ENCODE data around the gene PFDN1. TPM values are rescaled to one million over a fixed set of nuclear protein-coding genes. Genes with fewer than 3 reads are reported as not detected.

Gene PFDN1
- total RNA-seq, 4 donors from 2014 or later = 72.9 to 230 (median 98.4) TPM

- Histone ChIP-seq H3K36me3 (no peaks in the 10 kb centered on the region), H3K4me3 (no peak overlapping the region), H3K27me3 (no peaks in the 10 kb centered on the region), H3K9me3 (no peaks in the 10 kb centered on the region), H3K27ac (no peak overlapping the region), H3K4me1 (peaks cover 13 to 19% (median 15%) of the 10 kb centered on the region in 4 donors)
- DNase-seq = no peak
- in situ Hi-C loops (cut with MboI; ENCODE audit: low pct_ligation_motif_present in 1 of 4, low pct_unique_long_range_greater_than_20kb in 1 of 4, low sequenced_read_pairs in 3 of 4) = no loop called here
- WGBS, 2 donors (ENCODE audit: low coverage in 1 of 2) = 50 to 60% methylated on average over 2 of the region's 2 CpGs
- intact Hi-C loops (cut with DNase I; ENCODE audit: low total_unique reads) = no loop called here
- TF ChIP-seq EP300 (IDR thresholded peaks at IDR 0.05; ENCODE audit: low read depth) = no peak
- no peak for TF ChIP-seq POLR2A (IDR thresholded peaks at IDR 0.05)
- TF ChIP-seq CTCF (IDR thresholded peaks at IDR 0.05) = no peak
- no peak for TF ChIP-seq POLR2AphosphoS5 (IDR thresholded peaks at IDR 0.05)
Observed at GRCh38 chr5:140327589-140327988, 24.7 kb upstream of the PFDN1 start.

- 93 to 100% methylated on average over 3 of the region's 3 CpGs for WGBS, 2 donors (ENCODE audit: low coverage in 1 of 2)
- Histone ChIP-seq H3K9me3 (no peaks in the 10 kb centered on the region), H3K27ac (no peak overlapping the region), H3K36me3 (no peaks in the 10 kb centered on the region), H3K27me3 (no peaks in the 10 kb centered on the region), H3K4me3 (no peak overlapping the region), H3K4me1 (peaks cover 14 to 21% (median 17%) of the 10 kb centered on the region in 4 donors)
- TF ChIP-seq CTCF (IDR thresholded peaks at IDR 0.05) (no peak), POLR2AphosphoS5 (IDR thresholded peaks at IDR 0.05) (no peak), POLR2A (IDR thresholded peaks at IDR 0.05) (no peak), EP300 (IDR thresholded peaks at IDR 0.05; ENCODE audit: low read depth) (no peak)
- in situ Hi-C loops (cut with MboI; ENCODE audit: low pct_ligation_motif_present in 1 of 4, low pct_unique_long_range_greater_than_20kb in 1 of 4, low sequenced_read_pairs in 3 of 4) = no loop called here
- no peak for DNase-seq
- intact Hi-C loops (cut with DNase I; ENCODE audit: low total_unique reads) = no loop called here
Observed at GRCh38 chr5:140325486-140325885, 22.6 kb upstream of the PFDN1 start.

- TF ChIP-seq CTCF (IDR thresholded peaks at IDR 0.05) (no peak), EP300 (IDR thresholded peaks at IDR 0.05; ENCODE audit: low read depth) (no peak), POLR2A (IDR thresholded peaks at IDR 0.05) (no peak), POLR2AphosphoS5 (IDR thresholded peaks at IDR 0.05) (no peak)
- intact Hi-C loops (cut with DNase I; ENCODE audit: low total_unique reads) = no loop called here
- H3K36me3 ChIP-seq = no peaks in the 10 kb centered on the region
- no peak overlapping the region for H3K4me3 ChIP-seq
- in situ Hi-C loops (cut with MboI; ENCODE audit: low pct_ligation_motif_present in 1 of 4, low pct_unique_long_range_greater_than_20kb in 1 of 4, low sequenced_read_pairs in 3 of 4) = no loop called here
- WGBS, 2 donors (ENCODE audit: low coverage in 1 of 2) = 41% methylated on average over 1 of the region's 1 CpG; no CpG with 5 or more reads in 1 of the 2 donors
- H3K27ac ChIP-seq = peak overlapping the region; percentile 17 to 78 (median 51)
- no peak for DNase-seq
- peaks cover 14 to 21% (median 17%) of the 10 kb centered on the region in 4 donors for H3K4me1 ChIP-seq
- H3K9me3 ChIP-seq = no peaks in the 10 kb centered on the region
- H3K27me3 ChIP-seq = no peaks in the 10 kb centered on the region
Observed at GRCh38 chr5:140324617-140325241, 21.8 kb upstream of the PFDN1 start.

- Histone ChIP-seq H3K36me3 (no peaks in the 10 kb centered on the region), H3K4me3 (no peak overlapping the region), H3K4me1 (peaks cover 14 to 22% (median 17%) of the 10 kb centered on the region in 4 donors), H3K27me3 (no peaks in the 10 kb centered on the region), H3K9me3 (no peaks in the 10 kb centered on the region), H3K27ac (peak overlapping the region; percentile 58 to 78 (median 68))
- intact Hi-C loops (cut with DNase I; ENCODE audit: low total_unique reads) (no loop called here), in situ Hi-C loops (cut with MboI; ENCODE audit: low pct_ligation_motif_present in 1 of 4, low pct_unique_long_range_greater_than_20kb in 1 of 4, low sequenced_read_pairs in 3 of 4) (no loop called here)
- TF ChIP-seq POLR2A (IDR thresholded peaks at IDR 0.05) (no peak), CTCF (IDR thresholded peaks at IDR 0.05) (no peak), POLR2AphosphoS5 (IDR thresholded peaks at IDR 0.05) (no peak), EP300 (IDR thresholded peaks at IDR 0.05; ENCODE audit: low read depth) (no peak)
- WGBS, 2 donors (ENCODE audit: low coverage in 1 of 2) = 70 to 84% methylated on average over 2 to 5 of the region's 5 CpGs
- no peak for DNase-seq
Observed at GRCh38 chr5:140324041-140324600, 21.2 kb upstream of the PFDN1 start.

All from transverse colon (tissue), 4 donors.